ENCODE results near the gene RAB39A.

RAB39A gene

DNA sequence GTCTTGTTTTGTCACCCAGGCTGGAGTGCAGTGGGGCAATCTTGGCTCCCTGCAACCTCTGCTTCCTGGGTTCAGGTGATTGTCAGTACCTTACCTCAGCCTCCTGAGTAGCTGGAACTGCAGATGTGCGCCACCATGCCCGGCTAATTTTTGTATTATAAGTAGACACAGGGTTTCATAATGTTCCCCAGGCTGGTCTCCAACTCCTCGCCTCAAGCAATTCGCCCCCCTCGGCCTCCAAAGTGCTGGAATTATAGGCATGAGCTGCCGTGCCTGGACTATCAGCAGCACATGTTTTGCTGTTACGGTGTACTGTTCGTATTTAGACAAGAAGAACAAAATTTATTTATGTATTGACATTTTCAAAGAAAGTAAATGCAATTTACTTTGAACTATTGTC, 34.8 kb downstream of the RAB39A start:
- no peak for DNase-seq

DNA sequence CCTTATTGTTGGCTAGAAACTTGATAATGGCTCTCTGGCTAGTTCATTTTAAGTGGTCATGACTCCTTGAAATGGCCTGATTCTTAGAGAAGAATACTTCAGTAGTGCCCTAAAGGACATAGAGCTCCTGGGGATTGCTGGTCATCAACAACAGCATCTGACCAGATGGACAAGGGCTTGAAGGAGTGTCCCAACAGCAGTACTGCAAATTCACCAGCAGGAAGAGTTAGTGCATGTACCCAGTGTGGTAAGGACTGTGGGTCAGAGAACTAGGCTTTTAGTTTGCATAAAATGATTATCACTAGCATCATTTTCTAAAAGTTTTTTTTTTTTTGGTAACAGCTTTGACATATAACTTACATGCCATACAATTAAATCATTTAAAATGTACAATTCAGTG, 41.0 kb downstream of the RAB39A start:
- no peak for DNase-seq

DNA sequence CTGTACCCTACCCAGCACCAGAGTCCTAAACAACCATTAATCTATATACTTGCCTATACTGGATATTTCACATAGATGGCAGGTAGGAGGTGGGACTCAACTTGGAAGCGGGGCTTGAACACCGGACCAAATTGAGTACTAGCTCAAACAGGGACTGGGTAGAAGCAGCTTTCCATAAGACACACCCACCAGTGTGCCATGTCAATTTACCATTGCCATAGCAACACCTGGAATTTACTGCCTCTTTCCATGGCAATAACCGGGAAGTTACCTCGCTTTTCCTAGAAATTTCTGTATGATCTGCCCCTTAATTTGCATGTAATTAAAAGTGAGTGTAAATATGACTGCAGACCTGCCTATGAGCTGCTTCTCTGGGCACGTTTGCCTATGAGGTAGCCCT, 41.8 kb downstream of the RAB39A start:
- DNase-seq = no peak

DNA sequence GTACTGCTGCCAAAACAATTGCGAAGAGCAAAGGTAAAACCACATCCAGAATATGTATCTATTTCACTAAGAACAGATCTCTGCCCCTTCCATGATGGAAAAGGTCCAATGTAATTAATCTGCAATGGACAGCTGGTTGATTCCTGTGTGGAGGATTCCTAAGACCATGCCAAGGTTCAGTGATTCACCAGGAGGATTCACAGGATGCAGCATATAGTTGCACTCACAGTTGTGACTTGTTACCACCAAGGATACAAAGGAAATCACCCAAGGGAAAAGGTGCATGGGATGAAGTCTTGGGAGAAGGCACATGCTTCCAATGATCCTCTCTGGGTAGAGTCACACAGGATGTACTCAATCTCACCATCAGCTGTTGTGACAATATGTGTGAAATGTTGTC, 45.4 kb downstream of the RAB39A start:
- DNase-seq = no peak

DNA sequence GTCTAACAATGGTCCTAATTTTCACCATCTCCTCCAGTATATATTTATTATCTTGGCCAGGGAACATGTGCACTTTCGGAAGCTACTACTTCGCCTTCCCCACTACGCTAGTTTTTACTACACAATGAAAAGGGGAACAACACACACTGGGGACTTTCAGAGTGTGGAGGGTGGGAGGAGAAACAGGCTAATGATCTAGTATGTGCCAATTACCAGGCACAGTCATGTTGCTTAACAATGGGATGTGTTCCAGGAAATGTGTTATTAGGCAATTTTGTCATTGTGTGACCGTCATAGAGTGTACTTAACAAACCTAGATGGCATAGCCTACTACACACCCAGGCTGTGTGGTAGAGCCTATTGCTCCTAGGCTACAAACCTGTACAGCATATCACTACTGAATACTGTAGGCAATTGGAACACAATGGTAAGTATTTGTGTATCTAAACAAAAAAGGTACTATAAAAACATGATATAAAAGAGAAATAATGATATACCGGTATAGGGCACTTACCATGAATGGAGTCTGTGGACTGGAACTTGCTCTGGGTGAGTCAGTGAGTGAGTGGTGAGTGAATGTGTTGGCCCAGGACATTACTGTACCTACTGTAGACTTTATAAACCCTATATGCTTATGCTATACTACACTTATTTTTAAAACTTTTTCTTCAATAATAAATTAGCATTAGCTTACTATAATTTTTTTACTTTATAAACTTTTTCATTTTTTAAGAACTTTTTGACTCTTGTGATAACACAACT, 60.3 kb downstream of the RAB39A start:
- DNase-seq = no peak

DNA sequence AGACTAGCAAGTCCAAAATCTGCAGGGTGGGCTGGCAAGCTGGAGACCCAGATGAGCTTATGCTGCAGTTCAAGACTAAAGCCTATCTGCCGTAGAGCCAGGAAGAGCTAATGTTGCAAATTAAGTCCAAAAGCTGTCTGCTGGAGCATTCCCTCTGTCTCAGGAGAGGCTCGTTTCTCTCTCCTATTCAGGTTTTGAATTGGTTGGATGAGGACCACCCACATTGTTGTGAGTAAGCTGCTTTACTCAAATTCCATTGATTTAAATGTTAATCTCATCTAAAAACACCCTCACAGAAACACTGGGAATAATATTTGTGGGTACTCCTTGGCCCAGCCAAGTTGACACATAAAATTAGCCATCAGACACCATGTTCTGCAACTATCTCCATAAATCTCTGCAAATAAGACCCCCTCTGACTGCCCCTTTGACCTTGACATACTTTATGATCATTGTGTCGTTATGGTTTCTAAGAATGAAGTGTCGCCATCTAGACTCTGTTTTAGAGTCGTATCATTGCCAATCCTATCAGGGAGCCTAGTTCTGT, 63.7 kb downstream of the RAB39A start:
- DNase-seq = no peak

DNA sequence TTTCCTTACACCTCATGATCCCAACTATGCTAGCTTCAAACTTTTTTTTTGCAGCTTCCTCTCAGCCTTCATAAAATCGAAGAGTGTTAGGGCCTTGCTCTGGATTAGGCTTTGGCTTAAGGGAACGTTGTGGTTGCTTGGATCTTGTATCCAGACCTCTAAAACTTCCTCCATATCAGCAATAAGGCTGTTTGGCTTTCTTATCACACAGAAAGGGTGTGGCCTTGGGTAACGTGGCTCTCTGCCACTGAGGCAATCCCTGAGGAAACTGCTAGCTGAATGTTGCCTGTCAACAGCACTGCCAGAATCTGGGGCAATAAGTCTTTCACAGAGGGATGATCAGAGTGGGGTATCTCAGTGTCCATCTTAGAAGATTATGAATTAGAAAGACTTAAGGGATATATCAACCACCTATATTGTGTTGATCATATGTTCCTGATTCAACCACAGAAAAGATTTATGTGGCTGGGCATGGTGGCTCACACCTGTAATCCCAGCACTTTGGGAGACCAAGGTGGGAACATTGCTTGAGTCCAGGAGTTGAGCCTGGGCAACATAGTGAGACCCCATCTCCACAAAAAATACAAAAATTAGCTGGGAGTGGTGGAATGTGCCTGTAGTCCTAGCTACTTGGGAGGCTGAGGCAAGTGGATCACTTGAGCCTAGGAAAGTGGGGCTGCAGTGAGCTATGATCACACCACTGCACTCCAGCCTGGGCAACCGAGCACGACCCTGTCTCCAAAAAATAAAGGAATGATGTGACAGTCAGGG, 67.9 kb downstream of the RAB39A start:
- no peak for DNase-seq

DNA sequence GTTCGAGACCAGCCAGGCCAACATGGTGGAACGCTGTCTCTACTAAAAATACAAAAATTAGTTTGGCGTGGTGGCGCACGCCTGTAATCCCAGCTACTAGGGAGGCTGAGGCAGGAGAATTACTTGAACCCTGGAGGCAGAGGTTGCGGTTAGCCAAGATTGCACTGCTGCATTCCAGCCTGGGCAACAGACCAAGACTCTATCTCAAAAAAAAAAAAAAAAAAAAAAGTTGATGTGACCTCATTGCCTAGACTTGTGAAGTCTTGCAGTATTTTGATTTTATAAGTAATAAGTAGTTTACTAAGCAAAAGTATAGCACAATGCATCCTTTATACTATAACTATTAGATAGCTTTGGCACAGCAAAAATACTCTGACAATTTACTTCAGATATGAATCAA, 70.5 kb downstream of the RAB39A start:
- DNase-seq = no peak

DNA sequence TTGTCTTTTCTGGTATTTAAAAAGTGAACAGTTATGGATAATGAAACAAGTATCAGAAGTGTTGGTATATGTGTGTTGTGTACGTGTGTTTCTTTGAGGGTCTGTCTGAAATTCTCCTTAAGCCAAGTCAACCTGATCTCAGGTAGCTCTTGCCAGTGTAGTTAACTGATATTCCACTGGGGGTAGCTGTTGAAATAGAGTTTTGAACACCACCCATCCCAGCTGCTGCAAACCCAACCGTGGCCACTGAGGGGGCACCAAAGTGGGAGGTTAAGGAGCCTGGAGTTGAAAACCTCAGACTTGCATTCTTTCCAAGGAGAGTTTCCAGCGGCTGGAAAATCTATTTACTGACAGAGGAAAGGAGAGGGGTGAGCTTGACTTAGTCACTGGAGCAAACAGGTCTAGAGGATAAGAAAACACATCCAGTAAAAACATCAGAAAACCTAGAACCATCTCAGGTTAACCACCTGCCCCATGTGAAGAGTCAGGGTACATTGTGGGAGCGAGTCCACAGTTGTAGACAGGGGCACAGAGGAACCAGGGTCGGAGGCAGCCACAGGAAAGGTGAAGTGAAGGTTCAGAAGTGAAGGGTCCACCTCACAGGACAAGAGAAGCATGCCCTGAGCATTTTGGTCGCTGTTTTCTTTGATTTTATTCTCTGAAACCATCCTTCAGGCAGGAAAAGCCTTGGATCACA, 71.7 kb downstream of the RAB39A start:
- no peak for DNase-seq

DNA sequence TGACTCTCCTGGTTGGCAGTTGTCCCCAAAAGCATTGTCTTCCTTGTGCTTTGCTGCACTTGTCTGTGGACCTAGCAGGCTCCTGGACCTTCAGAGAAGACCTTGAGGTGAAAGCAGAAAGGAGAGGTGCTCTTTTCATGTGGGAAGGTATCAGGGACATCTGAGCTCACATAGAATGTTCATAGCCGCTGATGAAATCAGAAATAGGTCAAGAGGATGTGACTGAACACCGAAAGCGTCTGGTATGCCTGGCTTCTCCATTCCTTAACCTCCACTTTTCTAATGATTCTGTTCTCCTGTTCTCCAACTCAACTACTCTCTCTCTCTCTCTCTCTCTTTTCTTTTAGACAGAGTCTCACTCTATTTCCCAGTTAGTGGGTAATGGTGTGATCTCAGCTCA, 74.2 kb downstream of the RAB39A start:
- DNase-seq = no peak

DNA sequence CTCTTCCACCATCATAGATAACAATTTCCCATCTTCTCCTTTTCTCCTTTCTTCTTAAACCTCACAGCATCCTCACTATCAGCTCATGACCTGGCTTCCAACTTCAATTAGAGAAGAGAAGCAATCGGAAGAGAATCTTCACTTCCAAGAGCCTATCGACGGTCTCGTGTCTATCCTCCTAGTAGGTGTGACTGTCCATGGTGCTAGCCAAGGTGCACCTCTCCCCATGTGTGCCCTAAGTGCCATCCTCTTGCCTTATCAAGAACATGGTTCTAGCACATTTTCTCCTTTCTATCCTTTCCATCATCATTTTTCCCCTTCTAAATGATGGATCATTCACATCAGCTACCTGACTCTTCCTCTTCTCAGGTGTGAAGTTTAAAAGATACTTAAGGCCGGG, 75.4 kb downstream of the RAB39A start:
- no peak for DNase-seq

DNA sequence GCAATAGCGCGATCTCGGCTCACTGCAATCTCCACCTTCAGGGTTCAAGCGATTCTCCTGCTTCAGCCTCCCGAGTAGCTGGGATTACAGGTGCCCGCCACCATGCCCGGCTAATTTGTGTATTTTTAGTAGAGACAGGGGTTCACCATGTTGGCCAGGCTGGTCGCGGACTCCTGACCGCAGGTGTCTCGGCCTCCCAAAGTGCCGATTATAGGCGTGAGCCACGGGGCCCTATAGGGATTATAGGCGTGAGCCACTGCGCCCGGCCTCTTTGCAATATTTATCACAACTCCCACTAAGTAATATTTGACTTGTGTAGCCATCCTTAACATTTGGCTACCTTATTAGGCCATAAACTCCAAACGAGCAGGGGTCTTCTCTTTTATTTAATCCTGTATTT, 79.6 kb downstream of the RAB39A start:
- no peak for DNase-seq

DNA sequence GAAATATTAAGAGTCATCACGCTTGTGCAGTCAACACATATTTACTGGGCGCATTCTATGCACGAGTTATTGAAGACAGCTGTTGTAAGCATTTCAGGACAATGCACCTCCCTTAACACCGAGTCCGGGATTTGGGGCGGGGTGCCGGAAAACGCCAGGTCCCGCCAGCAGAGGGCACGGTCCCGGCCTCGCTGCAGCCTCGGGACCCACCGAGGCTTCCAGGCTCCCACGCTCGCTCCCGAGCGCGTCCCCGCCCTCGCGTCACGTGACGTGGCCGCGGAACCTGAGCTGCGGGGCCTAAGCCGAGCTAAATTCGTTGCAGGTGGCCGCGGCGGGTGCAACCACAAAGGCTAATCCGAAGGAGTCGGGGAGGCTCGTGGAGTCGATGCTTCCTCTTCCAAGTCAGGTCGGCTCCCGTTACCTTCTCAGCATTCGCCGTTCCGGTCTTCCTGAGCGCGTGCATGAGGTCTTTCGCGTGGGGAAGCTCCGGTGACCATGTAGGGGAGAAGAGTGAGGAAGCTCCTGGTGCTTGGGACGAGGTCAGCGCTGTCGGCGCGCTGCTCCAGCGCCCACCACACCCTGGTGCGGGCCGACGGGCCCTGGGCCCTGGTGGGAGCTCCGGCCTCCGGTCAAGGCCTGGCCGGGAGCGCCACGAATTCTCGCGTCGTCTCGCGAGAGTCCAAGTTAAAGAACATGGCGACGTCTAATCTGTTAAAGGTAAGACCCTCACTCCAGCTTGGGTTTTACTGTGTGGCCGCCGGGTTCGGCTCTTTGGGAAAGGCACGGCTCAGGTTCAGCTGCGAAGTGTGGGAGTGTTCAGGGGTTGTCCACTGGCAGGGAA, 80.6 kb downstream of the RAB39A start, which contains the start of gene CUL5:
Gene CUL5 (plus strand): TSS at position 243 of the 841 bp plus-strand sequence. CDS start 451 bp downstream, at position 694.
- peak; percentile 82 for DNase-seq

DNA sequence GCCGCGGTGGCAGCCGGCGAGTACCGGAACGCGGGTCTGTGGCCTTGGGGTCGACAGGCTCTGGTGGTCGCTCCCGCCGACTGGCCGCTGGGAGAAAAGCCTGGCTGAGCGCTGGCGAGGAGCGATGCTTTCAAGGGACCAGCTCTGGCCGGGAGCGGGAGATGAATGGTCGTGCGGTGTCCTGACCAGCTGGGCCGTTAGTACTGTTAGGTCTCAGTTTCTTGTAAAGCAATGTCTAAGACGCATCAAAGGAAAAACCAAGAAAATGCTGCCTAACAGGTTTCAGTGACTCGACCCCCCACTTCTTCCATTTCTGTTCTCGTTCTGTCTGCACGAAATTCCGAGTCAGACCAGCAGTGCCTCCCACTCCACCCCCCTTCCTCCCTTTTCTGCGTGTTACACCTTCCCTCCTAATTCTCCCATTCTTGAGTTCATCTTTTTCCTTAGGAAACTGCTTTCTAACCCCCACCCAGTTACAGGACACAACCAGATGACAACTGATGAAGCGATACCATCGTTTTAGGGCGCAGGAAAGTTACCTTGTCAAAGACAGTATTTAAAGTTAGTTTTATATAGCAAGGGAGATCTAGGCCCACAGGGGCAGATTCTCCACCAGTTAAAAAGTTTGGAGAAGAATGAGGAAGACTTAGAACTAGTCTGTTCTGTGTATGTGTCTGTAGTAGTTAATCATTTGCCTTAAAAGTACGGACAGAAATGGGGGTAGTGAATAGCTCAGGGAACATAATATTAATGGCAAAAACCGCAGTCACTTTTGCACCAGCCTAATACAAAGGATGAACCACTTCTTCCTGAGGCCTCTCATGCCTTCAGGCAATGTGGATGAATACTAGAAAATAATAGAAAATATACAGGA, 81.5 kb downstream of the RAB39A start:
- DNase-seq = no peak

DNA sequence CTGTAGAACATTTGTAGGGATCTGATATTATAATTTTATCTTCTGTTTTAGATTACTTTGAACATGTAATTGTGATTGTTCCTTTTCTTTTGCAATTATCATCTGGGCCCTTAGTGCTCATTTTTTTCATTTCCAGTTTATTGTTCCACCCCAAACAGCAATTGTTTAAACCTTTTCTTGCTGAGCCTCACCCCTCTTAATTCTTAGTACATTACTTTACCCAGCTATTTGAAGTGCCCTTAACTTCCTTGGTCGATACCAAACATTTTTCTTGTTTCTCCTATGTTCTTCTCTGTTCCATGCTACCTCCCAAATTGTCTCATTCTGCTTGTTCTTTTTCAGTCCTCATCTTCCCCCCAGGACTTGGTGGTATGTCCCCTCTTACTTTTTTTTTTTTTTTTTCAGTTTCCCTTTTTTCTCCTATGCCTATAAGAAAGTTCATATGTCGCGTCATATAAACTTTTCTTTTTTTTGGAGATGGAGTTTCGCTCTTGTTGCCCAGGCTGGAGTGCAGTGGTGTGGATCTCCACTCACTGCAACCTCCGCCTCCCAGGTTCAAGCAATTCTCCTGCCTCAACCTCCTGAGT, 84.0 kb downstream of the RAB39A start:
- no peak for DNase-seq
